ENCODE data around the gene PLAA.

Gene PLAA

GRCh38 chr9:26949637-26950069 lies 2.6 kb upstream of the PLAA start:
- H3K27ac Mint-ChIP-seq: no peak overlapping the region

GRCh38 chr9:26947736-26948135 lies 694 bp upstream of the PLAA start:
- Mint-ChIP-seq H3K27ac (peak overlapping the region; percentile 99), H3K9me3 (ENCODE audit: low read depth) (no peaks in the 10 kb centered on the region), H3K27me3 (peaks cover 3% of the 10 kb centered on the region), H3K4me1 (ENCODE audit: low read depth) (peaks cover 37% of the 10 kb centered on the region), H3K36me3 (peaks cover 6% of the 10 kb centered on the region), H3K4me3 (peak overlapping the region; percentile 95)

More at GRCh38 chr9:26949637-26950069, 2.6 kb upstream of the PLAA start:
- H3K4me1 Mint-ChIP-seq (ENCODE audit: low read depth): peaks cover 26% of the 10 kb centered on the region
- peaks cover 3% of the 10 kb centered on the region for H3K27me3 Mint-ChIP-seq
- H3K9me3 Mint-ChIP-seq (ENCODE audit: low read depth): no peaks in the 10 kb centered on the region
- no peak overlapping the region for H3K4me3 Mint-ChIP-seq
- no peaks in the 10 kb centered on the region for H3K36me3 Mint-ChIP-seq

GRCh38 chr9:26945591-26945990 lies 1.5 kb downstream of the PLAA start:
- H3K4me1 Mint-ChIP-seq (ENCODE audit: low read depth): peaks cover 52% of the 10 kb centered on the region
- no peaks in the 10 kb centered on the region for H3K9me3 Mint-ChIP-seq (ENCODE audit: low read depth)
- H3K36me3 Mint-ChIP-seq: peaks cover 6% of the 10 kb centered on the region
- H3K27ac Mint-ChIP-seq: peak overlapping the region; percentile 99
- H3K27me3 Mint-ChIP-seq: peaks cover 3% of the 10 kb centered on the region
- peak overlapping the region; percentile 95 for H3K4me3 Mint-ChIP-seq

GRCh38 chr9:26940779-26941178 lies 6.3 kb downstream of the PLAA start:
- peak overlapping the region; percentile 64 for H3K27ac Mint-ChIP-seq
- H3K4me1 Mint-ChIP-seq (ENCODE audit: low read depth): peaks cover 77% of the 10 kb centered on the region
- H3K27me3 Mint-ChIP-seq: no peaks in the 10 kb centered on the region
- H3K9me3 Mint-ChIP-seq (ENCODE audit: low read depth): peaks cover 8% of the 10 kb centered on the region
- H3K36me3 Mint-ChIP-seq: peaks cover 14% of the 10 kb centered on the region
- peak overlapping the region; percentile 8 for H3K4me3 Mint-ChIP-seq

GRCh38 chr9:26939955-26940711 lies 6.9 kb downstream of the PLAA start:
- H3K4me3 Mint-ChIP-seq: peak overlapping the region; percentile 8

GRCh38 chr9:26937816-26938371 lies 9.1 kb downstream of the PLAA start:
- H3K36me3 Mint-ChIP-seq: peaks cover 8% of the 10 kb centered on the region
- H3K4me3 Mint-ChIP-seq: peak overlapping the region; percentile 15
- peaks cover 8% of the 10 kb centered on the region for H3K9me3 Mint-ChIP-seq (ENCODE audit: low read depth)
- H3K27me3 Mint-ChIP-seq: no peaks in the 10 kb centered on the region
- H3K27ac Mint-ChIP-seq: no peak overlapping the region
- peaks cover 55% of the 10 kb centered on the region for H3K4me1 Mint-ChIP-seq (ENCODE audit: low read depth)

More at GRCh38 chr9:26939955-26940711, 6.9 kb downstream of the PLAA start:
- H3K36me3 Mint-ChIP-seq: peaks cover 14% of the 10 kb centered on the region
- H3K9me3 Mint-ChIP-seq (ENCODE audit: low read depth): peaks cover 8% of the 10 kb centered on the region
- H3K27ac Mint-ChIP-seq: peak overlapping the region; percentile 64
- no peaks in the 10 kb centered on the region for H3K27me3 Mint-ChIP-seq
- H3K4me1 Mint-ChIP-seq (ENCODE audit: low read depth): peaks cover 75% of the 10 kb centered on the region

GRCh38 chr9:26935847-26936246 lies 11.2 kb downstream of the PLAA start:
- H3K4me3 Mint-ChIP-seq: no peak overlapping the region
- peaks cover 9% of the 10 kb centered on the region for H3K36me3 Mint-ChIP-seq

GRCh38 chr9:26928902-26929495 lies 18.0 kb downstream of the PLAA start:
- H3K4me3 Mint-ChIP-seq: no peak overlapping the region
- H3K27me3 Mint-ChIP-seq: no peaks in the 10 kb centered on the region
- peaks cover 11% of the 10 kb centered on the region for H3K36me3 Mint-ChIP-seq
- no peaks in the 10 kb centered on the region for H3K9me3 Mint-ChIP-seq (ENCODE audit: low read depth)
- no peak overlapping the region for H3K27ac Mint-ChIP-seq
- H3K4me1 Mint-ChIP-seq (ENCODE audit: low read depth): peaks cover 6% of the 10 kb centered on the region

More at GRCh38 chr9:26935847-26936246, 11.2 kb downstream of the PLAA start:
- Mint-ChIP-seq H3K27ac (no peak overlapping the region), H3K27me3 (no peaks in the 10 kb centered on the region), H3K9me3 (ENCODE audit: low read depth) (peaks cover 8% of the 10 kb centered on the region), H3K4me1 (ENCODE audit: low read depth) (peaks cover 44% of the 10 kb centered on the region)

GRCh38 chr9:26925609-26926008 lies 21.4 kb downstream of the PLAA start:
- no peaks in the 10 kb centered on the region for H3K27me3 Mint-ChIP-seq
- H3K36me3 Mint-ChIP-seq: peaks cover 26% of the 10 kb centered on the region
- peaks cover 5% of the 10 kb centered on the region for H3K4me1 Mint-ChIP-seq (ENCODE audit: low read depth)
- no peak overlapping the region for H3K27ac Mint-ChIP-seq
- no peak overlapping the region for H3K4me3 Mint-ChIP-seq
- H3K9me3 Mint-ChIP-seq (ENCODE audit: low read depth): no peaks in the 10 kb centered on the region

- Mint-ChIP-seq H3K4me3 (no peak overlapping the region), H3K4me1 (ENCODE audit: low read depth) (no peaks in the 10 kb centered on the region), H3K27ac (no peak overlapping the region), H3K9me3 (ENCODE audit: low read depth) (no peaks in the 10 kb centered on the region), H3K27me3 (no peaks in the 10 kb centered on the region), H3K36me3 (peaks cover 27% of the 10 kb centered on the region)
Measured at GRCh38 chr9:26919698-26920097, 27.3 kb downstream of the PLAA start.

- H3K27me3 Mint-ChIP-seq: no peaks in the 10 kb centered on the region
- H3K36me3 Mint-ChIP-seq: peaks cover 16% of the 10 kb centered on the region
- no peak overlapping the region for H3K27ac Mint-ChIP-seq
- no peaks in the 10 kb centered on the region for H3K4me1 Mint-ChIP-seq (ENCODE audit: low read depth)
- H3K9me3 Mint-ChIP-seq (ENCODE audit: low read depth): no peaks in the 10 kb centered on the region
- H3K4me3 Mint-ChIP-seq: no peak overlapping the region
Measured at GRCh38 chr9:26913138-26913668, 33.8 kb downstream of the PLAA start.

GRCh38 chr9:26904671-26905070 lies 42.4 kb downstream of the PLAA start:
- no peak overlapping the region for H3K27ac Mint-ChIP-seq
- H3K36me3 Mint-ChIP-seq: peaks cover 16% of the 10 kb centered on the region
- no peaks in the 10 kb centered on the region for H3K9me3 Mint-ChIP-seq (ENCODE audit: low read depth)
- H3K27me3 Mint-ChIP-seq: no peaks in the 10 kb centered on the region
- no peaks in the 10 kb centered on the region for H3K4me1 Mint-ChIP-seq (ENCODE audit: low read depth)
- H3K4me3 Mint-ChIP-seq: no peak overlapping the region

- Mint-ChIP-seq H3K36me3 (peaks cover 16% of the 10 kb centered on the region), H3K27ac (no peak overlapping the region), H3K4me1 (ENCODE audit: low read depth) (no peaks in the 10 kb centered on the region), H3K4me3 (no peak overlapping the region), H3K27me3 (no peaks in the 10 kb centered on the region), H3K9me3 (ENCODE audit: low read depth) (no peaks in the 10 kb centered on the region)
Measured at GRCh38 chr9:26904070-26904469, 43.0 kb downstream of the PLAA start.

- H3K27me3 Mint-ChIP-seq: no peaks in the 10 kb centered on the region
- peak overlapping the region; percentile 99 for H3K27ac Mint-ChIP-seq
- H3K36me3 Mint-ChIP-seq: peaks cover 5% of the 10 kb centered on the region
- H3K4me3 Mint-ChIP-seq: peak overlapping the region; percentile 100
- H3K9me3 Mint-ChIP-seq (ENCODE audit: low read depth): peaks cover 5% of the 10 kb centered on the region
- peaks cover 39% of the 10 kb centered on the region for H3K4me1 Mint-ChIP-seq (ENCODE audit: low read depth)
Measured at GRCh38 chr9:26893030-26893676, 53.9 kb downstream of the PLAA start.
